HG02938 (cell line): ENCODE measurements around the gene XRCC5.

ENCODE experiments used
- ATAC-seq: cut with Tn5 transposase; IDR thresholded peaks from one replicate; pipeline ENCODE4 v1.9.1; 2021; ENCODE audit warnings: mild to moderate bottlenecking, moderate library complexity; ENCODE audit not compliant: unreplicated experiment

The XRCC5 gene

GRCh38 chr2:216221811-216222210 lies 112.7 kb downstream of the XRCC5 start:
- ATAC-seq, result no peak

- peak; percentile 69 for ATAC-seq
Observed at GRCh38 chr2:216222650-216223352, 113.7 kb downstream of the XRCC5 start.

GRCh38 chr2:216224388-216224787 lies 115.2 kb downstream of the XRCC5 start:
- no peak for ATAC-seq

DNA sequence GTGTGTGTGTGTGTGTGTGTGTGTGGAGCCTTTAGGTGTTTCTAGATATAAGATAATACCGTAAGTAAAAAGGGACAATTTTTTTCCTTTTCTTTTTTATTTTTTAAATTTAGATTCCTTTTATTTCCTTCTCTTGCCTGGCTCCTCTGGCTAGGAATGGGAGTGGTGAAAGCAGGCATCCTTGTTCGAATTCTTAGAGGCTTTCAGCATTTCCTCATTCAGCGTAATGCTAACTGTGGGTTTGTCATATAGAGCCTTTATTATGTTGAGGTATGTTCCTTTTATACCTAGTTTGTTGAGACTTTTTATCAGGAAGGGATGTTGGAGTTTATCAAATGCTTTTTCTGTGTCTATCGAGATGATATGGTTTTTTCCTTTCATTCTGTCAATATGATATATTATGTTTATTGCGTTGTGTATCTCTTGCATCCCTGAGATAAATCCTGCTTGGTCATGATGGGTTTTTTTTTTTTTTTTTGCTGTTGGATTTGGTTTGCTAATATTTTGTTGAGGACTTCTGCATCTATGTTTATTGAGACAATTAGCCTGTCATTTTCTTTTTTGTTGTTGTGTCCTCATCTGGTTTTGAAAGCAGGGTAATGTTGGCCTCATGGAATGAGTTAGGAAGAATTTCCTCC lies 120.2 kb downstream of the XRCC5 start:
- ATAC-seq, result no peak

GRCh38 chr2:216231867-216232266 lies 122.7 kb downstream of the XRCC5 start:
- no peak for ATAC-seq

GRCh38 chr2:216232721-216233120 lies 123.6 kb downstream of the XRCC5 start:
- no peak for ATAC-seq

DNA sequence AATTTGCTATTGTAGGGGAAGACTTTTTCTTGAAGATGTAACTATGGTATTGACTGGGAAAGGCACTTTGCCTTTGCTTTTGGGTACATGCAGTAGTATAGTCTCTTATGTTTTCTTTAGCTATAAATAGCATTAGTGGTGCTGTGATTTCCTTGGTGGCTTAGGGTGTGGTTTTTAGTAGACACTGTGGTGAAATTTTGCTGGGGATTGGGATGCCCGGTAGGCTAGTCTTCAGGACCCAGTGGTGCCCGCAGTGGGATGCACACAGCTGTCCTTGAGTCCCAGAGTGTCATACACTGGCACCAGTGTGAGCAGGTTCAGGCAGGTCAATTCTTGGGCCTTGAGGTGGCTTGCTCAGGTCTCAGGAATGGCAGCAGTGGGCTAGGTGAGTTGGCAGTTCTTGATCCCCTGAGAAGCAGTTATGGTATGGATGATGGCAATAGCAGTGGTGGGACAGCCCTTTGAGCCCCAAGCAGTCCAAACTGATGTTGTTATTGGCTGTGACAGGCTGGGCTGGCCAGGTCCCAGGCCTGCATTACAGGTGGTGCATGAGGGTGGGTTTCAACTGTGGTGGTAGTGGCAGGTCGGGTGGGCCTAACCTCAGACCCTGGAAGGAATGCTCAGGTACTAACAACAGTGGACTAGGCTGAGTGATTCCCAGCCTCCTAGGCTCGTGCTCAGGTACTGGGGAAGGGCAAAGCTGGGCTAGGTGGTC lies 124.3 kb downstream of the XRCC5 start:
- ATAC-seq, result no peak

DNA sequence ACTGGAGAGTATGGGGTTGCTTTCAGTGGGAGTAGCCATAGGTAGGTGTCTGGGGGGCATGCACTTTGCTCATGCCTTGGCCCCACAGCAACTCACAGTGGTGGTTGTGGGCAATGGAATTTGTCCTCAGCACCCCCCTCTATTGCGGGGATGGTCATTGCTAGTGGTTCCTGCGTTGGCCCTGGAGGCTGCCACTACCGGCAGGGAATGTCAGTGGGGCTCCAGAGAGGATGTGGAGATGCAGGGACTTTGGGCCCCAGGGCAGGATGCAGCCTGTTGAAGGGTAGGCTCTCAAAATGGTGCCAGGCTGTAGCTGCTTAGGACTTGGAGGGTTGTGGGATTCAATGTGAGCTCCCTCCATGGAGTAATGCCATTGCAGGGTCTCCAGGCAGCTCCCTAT lies 125.0 kb downstream of the XRCC5 start:
- ATAC-seq, result no peak

DNA sequence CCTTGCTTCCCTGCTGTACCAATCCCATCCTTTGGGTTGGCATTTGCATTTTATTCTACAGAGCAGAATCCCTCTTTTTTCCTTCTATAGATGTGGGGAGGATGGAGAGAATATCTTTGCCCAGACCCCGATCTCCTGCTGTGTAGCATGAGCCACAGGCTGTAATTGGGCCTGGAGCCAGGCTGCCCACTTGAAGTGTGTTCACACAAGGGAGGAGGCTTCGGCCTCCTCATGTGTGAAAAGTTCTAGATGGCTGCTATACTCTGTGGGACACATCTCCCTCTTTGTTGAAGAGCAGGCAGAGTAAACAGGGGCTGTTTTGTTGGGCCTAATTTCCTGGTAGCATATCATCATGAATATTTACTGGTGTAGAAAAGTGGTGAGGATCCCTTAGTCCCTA lies 126.3 kb downstream of the XRCC5 start:
- ATAC-seq, result no peak

- ATAC-seq, result no peak
Observed at GRCh38 chr2:216235896-216236295, 126.7 kb downstream of the XRCC5 start.

DNA sequence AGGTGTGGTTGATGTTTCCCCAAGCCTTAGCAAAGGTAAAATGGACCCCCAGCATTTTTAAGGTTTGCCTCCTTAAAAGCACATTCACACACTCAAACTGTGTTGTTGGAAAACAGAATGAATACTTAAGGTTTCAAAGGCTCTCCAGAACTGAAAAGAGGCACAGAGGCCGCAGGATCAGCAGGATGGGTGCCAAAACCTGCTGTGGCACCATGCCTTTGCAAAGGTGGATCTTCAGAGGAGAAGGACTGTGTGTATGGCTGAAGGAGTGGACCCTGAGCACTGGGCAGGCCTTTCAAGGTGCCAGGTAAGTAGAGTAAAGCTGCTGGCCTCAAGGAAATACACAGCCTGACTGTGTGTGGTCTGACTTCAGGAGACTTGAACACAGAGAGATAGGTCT lies 127.3 kb downstream of the XRCC5 start:
- ATAC-seq, result no peak

DNA sequence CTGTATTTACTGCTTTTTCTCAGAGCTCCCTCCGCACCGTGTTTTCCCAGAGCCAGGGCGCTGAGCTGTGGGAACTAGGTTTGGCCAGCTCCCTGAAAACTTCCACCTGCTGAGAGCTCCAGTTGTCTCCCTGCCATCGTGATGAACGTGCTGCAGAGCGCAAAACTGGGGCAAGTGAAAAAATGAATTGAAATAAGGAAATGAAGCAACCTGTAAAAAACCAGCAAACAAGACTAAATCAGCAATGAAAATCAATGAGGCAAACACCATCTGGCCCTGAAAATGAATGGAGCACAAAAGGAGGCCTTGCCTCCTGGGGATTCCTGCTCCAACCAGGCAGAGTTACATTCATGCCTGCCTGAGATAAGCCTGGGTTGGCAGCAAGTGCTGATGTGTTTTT lies 133.2 kb downstream of the XRCC5 start:
- ATAC-seq, result no peak

DNA sequence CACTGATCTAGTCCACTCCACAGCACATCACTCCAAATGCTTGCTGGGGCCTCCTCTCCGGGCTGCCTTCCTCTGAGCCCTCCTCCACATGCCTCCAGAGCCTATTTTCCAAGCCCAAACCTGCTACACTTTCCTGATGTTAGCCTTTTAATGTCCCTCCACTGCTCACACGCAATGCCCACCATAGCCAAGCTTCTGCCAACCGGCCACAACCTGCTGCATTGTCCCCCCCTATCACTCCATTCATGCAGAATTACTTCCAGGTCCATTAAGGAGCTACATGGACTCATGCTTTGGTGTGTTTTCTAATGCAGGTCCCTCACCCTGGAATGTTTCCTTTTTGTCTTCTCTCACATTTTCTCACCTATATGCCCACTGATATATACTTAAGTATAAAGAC lies 133.9 kb downstream of the XRCC5 start:
- ATAC-seq, result no peak

GRCh38 chr2:216245391-216245975 lies 136.3 kb downstream of the XRCC5 start:
- ATAC-seq, result no peak

DNA sequence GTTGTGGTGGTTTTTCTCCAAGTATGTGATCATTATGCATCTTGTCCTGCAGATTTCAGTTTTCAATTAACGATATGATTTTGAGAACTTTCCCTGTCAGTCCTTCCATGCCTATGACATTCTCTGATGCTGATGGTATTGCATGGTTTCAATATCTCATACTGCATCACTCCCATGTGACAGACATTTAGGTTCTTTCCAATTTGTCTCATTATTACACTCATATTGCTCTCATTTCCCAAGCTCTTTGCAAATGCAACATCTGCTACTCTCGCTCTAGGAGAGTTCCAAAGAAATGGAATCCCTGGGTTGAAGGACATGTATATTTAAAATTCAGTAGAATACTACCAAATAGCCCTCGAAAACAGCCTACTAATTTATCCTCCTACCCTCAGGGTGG lies 137.6 kb downstream of the XRCC5 start:
- no peak for ATAC-seq
